Activated CD4-positive, alpha-beta T cell treated with anti-CD3 and anti-CD28 coated beads, Interleukin-2, amount 10 ng/mL, durations not matched to agents 24 days and 14 days (primary cell): ENCODE results near the gene SAMD10. TPM values are rescaled to one million over a fixed set of nuclear protein-coding genes. Genes with fewer than 3 reads are reported as not detected.
"Not testable (repeated sequence)": the region's sequence is repeated elsewhere in the genome, so short reads cannot be mapped to it uniquely, and the experiment has no call there.

Source experiments
- DNase-seq: peaks from one replicate; pipeline ENCODE4 v3.0.0; 2022
- H3K27ac Mint-ChIP-seq: one replicate; pipeline ENCODE4 v1.8.0; 2022; ENCODE audit warnings: mild to moderate bottlenecking, mixed read lengths
- H3K27me3 Mint-ChIP-seq: one replicate; pipeline ENCODE4 v1.8.0; 2022; ENCODE audit warnings: mixed read lengths
- H3K36me3 Mint-ChIP-seq: one replicate; pipeline ENCODE4 v1.8.0; 2022; ENCODE audit warnings: low read depth, mild to moderate bottlenecking, mixed read lengths
- H3K4me1 Mint-ChIP-seq: one replicate; pipeline ENCODE4 v1.8.0; 2021; ENCODE audit warnings: mixed read lengths
- H3K4me3 Mint-ChIP-seq: one replicate; pipeline ENCODE4 v1.8.0; 2022; ENCODE audit warnings: mild to moderate bottlenecking, moderate library complexity, mixed read lengths
- H3K9me3 Mint-ChIP-seq: one replicate; pipeline ENCODE4 v1.8.0; 2021; ENCODE audit warnings: mixed read lengths
- intact Hi-C: fragments of 100-400 bp; cut with micrococcal nuclease; formaldehyde crosslinking; loops from one replicate; pipeline ENCODE4 v1.15.1; 2023
- total RNA-seq: library from RNA; stranded (reverse); gene quantifications from 2 replicates; pipeline ENCODE4 v1.2.3, GENCODE V29; 2022

Gene SAMD10
- total RNA-seq, 1 donor from 2014 or later: 37.5 TPM

- Mint-ChIP-seq H3K4me1 (peaks cover 61% of the 10 kb centered on the region), H3K36me3 (peaks cover 41% of the 10 kb centered on the region), H3K27ac (peak overlapping the region; percentile 92), H3K4me3 (peak overlapping the region; percentile 87), H3K9me3 (no peaks in the 10 kb centered on the region), H3K27me3 (no peaks in the 10 kb centered on the region)
- peak; percentile 92 for DNase-seq
- intact Hi-C loops: loop anchor here (5.0 to 10.0 kb wide), 2 partner anchors 244 to 441 kb away; partner anchors contain the start of genes LIME1, PTK6 and SLC2A4RG
Observed at GRCh38 chr20:63978319-63979228, 868 bp downstream of the SAMD10 start.

DNA sequence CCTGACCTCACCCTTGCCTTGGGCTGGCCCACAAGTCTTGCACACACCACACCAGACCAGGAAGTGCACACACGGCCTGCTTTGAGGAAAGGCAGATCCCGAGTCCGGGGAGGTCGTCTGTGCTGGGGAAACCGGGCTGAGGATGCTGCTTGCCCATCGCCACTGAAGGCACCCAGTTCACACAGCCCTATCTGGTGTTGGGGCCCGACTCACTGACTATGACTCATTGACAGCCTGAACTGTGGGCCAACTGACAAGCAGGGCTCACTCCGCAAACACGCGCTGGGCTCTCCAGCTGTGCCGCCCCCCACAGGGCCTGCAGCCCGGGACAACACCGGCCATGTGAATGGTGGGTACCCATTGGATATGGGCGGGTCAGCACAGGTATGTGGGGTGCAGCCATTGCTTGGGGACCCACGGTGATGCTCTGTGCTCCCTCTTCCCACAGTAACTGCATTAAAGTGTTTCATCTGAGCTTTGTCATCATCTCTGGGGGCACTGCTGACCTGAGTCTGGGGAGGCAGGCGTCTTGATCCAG, 1.6 kb downstream of the SAMD10 start:
- no peaks in the 10 kb centered on the region for H3K9me3 Mint-ChIP-seq

GRCh38 chr20:63976980-63977738, 2.3 kb downstream of the SAMD10 start:
- Mint-ChIP-seq H3K36me3 (peaks cover 34% of the 10 kb centered on the region), H3K9me3 (no peaks in the 10 kb centered on the region), H3K27me3 (no peaks in the 10 kb centered on the region), H3K4me3 (peak overlapping the region; percentile 87), H3K27ac (peak overlapping the region; percentile 92), H3K4me1 (peaks cover 54% of the 10 kb centered on the region)
- intact Hi-C loops: loop anchor here (5.0 to 10.0 kb wide), 2 partner anchors 242 to 440 kb away; partner anchors contain the start of genes LIME1, PTK6 and SLC2A4RG
- DNase-seq: peak; percentile 64

More for the DNA sequence above, 1.6 kb downstream of the SAMD10 start:
- DNase-seq: peak; percentile 86
- H3K27me3 Mint-ChIP-seq: no peaks in the 10 kb centered on the region
- H3K4me3 Mint-ChIP-seq: peak overlapping the region; percentile 87
- intact Hi-C loops: loop anchor here (5.0 to 10.0 kb wide), 2 partner anchors 243 to 441 kb away; partner anchors contain the start of genes LIME1, PTK6 and SLC2A4RG
- H3K36me3 Mint-ChIP-seq: peaks cover 39% of the 10 kb centered on the region
- peaks cover 59% of the 10 kb centered on the region for H3K4me1 Mint-ChIP-seq
- peak overlapping the region; percentile 92 for H3K27ac Mint-ChIP-seq

- H3K4me1 Mint-ChIP-seq: peaks cover 50% of the 10 kb centered on the region
- peak overlapping the region; percentile 87 for H3K4me3 Mint-ChIP-seq
- intact Hi-C loops: loop anchor here (5.0 to 10.0 kb wide), 2 partner anchors 242 to 439 kb away; partner anchors contain the start of genes LIME1, PTK6 and SLC2A4RG
- H3K9me3 Mint-ChIP-seq, DNase-seq, H3K27me3 Mint-ChIP-seq: not testable (repeated sequence)
- H3K36me3 Mint-ChIP-seq: peaks cover 31% of the 10 kb centered on the region
- peak overlapping the region; percentile 80 for H3K27ac Mint-ChIP-seq
Observed at GRCh38 chr20:63976511-63976910, 2.9 kb downstream of the SAMD10 start.

DNA sequence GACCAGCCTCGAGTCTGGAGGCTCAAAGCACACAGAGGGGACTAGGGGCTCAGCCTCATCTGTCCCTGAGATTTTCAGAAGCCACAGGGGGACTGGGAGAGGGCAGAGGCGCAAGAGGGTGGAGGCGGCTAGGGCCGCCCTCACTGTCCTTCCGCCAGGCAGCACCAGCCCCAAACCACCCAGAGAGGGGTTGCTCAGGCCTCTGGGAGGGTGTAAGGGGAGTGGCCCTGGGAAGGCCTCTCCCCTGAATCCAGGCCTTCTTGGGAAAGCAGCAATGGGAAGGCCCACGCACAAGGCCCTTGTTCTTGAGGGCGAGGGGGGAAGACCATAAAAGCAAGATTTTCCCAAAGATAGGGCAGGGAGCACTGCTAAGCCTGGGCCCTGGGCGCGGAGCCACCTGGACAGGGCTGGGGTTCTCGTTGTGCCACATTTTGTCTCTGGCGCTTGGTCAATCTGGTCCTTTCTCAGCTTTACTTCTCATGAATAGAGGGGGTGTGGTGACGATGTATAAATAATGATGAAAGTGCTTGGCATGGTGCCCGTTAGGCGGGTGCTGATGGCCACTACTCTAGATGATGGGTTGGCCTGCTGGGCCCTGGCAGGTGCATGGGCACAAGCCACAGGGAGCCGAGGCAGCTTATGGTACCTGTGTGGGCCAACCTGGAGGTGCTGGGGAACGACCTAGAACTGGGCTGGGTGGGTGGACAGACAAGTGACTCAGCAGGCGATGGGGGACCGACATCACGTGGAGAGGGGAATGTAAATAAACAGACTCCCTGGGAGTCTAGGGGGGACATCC, 4.8 kb downstream of the SAMD10 start:
- DNase-seq: peak; percentile 57
- Mint-ChIP-seq H3K4me1 (peaks cover 42% of the 10 kb centered on the region), H3K36me3 (peaks cover 29% of the 10 kb centered on the region), H3K27ac (no peak overlapping the region), H3K27me3 (no peaks in the 10 kb centered on the region), H3K4me3 (no peak overlapping the region), H3K9me3 (no peaks in the 10 kb centered on the region)
- intact Hi-C loops: loop anchor here (5.0 to 10.0 kb wide), 2 partner anchors 240 to 437 kb away; partner anchors contain the start of genes LIME1, PTK6 and SLC2A4RG

GRCh38 chr20:63973636-63974401, 5.6 kb downstream of the SAMD10 start:
- Mint-ChIP-seq H3K27ac (peak overlapping the region; percentile 4), H3K4me1 (peaks cover 44% of the 10 kb centered on the region), H3K27me3 (no peaks in the 10 kb centered on the region), H3K4me3 (no peak overlapping the region), H3K36me3 (peaks cover 32% of the 10 kb centered on the region), H3K9me3 (no peaks in the 10 kb centered on the region)
- intact Hi-C loops: loop anchor here (10.0 kb wide), 1 partner anchor 239 kb away; the partner anchor contains the start of genes LIME1 and SLC2A4RG
- DNase-seq: peak; percentile 94

- Mint-ChIP-seq H3K27ac (no peak overlapping the region), H3K9me3 (no peaks in the 10 kb centered on the region), H3K36me3 (peaks cover 37% of the 10 kb centered on the region), H3K4me3 (no peak overlapping the region), H3K4me1 (peaks cover 44% of the 10 kb centered on the region), H3K27me3 (no peaks in the 10 kb centered on the region)
- DNase-seq: peak; percentile 54
- intact Hi-C loops: loop anchor here (10.0 kb wide), 1 partner anchor 238 kb away; the partner anchor contains the start of genes LIME1 and SLC2A4RG
Observed at GRCh38 chr20:63973160-63973479, 6.3 kb downstream of the SAMD10 start.

DNA sequence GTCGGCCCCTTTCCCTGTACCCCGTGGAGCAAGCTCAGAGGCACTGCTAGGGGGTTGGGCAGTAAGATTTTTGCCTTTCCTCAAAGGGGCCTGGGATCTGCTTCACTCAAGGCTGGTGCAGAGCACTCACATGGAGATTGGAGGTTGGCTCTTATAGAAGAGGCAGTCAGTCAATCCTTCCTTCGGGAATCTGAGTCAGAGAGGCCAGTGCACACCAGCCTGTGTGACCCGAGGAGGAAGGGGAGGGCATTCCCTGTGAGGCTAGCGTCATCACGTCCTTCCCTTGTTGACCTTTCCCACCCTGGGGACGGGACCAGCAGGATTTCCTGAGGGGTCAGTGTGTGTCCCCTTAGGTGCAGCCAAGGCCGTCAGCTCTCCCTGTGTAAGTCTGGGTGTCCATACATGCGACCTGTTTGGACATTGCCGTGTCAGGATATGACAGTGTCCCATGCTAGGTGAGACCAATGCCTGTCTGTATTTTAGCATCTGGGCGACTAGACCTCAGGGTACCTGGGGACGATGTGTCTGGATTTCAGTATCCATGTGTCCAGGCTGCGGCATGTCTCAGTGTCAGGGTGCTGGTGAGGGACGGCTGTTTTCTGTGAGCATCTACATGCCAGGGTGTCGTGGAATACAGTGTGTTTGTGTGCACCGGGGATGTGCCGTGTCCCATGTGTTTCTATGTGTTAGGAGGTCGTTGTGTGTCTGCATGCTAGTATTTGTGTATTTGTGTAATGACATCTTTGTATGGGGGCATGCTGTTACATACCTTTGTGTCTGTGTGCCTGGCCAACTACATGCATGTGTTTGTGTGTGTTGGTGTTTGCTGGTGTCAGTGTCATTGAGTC, 6.9 kb downstream of the SAMD10 start:
- Mint-ChIP-seq H3K27me3 (no peaks in the 10 kb centered on the region), H3K9me3 (no peaks in the 10 kb centered on the region), H3K4me3 (no peak overlapping the region), H3K27ac (no peak overlapping the region), H3K36me3 (peaks cover 39% of the 10 kb centered on the region), H3K4me1 (peaks cover 38% of the 10 kb centered on the region)
- intact Hi-C loops: loop anchor here (10.0 kb wide), 1 partner anchor 238 kb away; the partner anchor contains the start of genes LIME1 and SLC2A4RG
- no peak for DNase-seq

DNA sequence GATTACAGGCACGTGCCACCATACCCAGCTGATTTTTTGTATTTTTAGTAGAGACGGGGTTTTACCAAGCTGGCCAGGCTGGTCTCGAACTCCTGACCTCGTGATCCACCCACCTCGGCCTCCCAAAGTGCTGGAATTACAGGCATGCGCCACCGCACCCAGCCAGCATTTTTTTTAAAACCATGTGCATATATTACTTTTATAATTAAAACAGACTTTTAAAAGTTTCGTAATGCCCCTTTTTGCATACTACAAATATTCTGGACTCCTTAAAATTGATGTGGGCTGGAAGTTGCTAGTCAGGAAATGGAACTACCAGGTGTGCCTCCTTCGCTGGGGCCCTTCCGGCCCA, 7.5 kb downstream of the SAMD10 start:
- not testable (repeated sequence) for DNase-seq, H3K4me3 Mint-ChIP-seq, H3K9me3 Mint-ChIP-seq, H3K27me3 Mint-ChIP-seq, H3K27ac Mint-ChIP-seq
- intact Hi-C loops: loop anchor here (10.0 kb wide), 1 partner anchor 237 kb away; the partner anchor contains the start of genes LIME1 and SLC2A4RG
- H3K4me1 Mint-ChIP-seq: peaks cover 32% of the 10 kb centered on the region
- peaks cover 38% of the 10 kb centered on the region for H3K36me3 Mint-ChIP-seq

GRCh38 chr20:63970714-63971431, 8.6 kb downstream of the SAMD10 start:
- no peaks in the 10 kb centered on the region for H3K27me3 Mint-ChIP-seq
- intact Hi-C loops: loop anchor here (10.0 kb wide), 1 partner anchor 236 kb away; the partner anchor contains the start of genes LIME1 and SLC2A4RG
- peaks cover 23% of the 10 kb centered on the region for H3K4me1 Mint-ChIP-seq
- H3K9me3 Mint-ChIP-seq: no peaks in the 10 kb centered on the region
- no peak for DNase-seq
- H3K27ac Mint-ChIP-seq: peak overlapping the region; percentile 75
- H3K36me3 Mint-ChIP-seq: peaks cover 37% of the 10 kb centered on the region
- H3K4me3 Mint-ChIP-seq: peak overlapping the region; percentile 65
